ENCODE measurements around the gene AMIGO1.

AMIGO1 gene

GRCh38 chr1:109457819-109458218, 51.7 kb downstream of the AMIGO1 start:
- Histone ChIP-seq H3K36me3 (ENCODE audit: control insufficient read depth, low read depth, low read length) (no peaks in the 10 kb centered on the region), H3K4me1 (ENCODE audit: control insufficient read depth, low read depth, low read length) (no peaks in the 10 kb centered on the region), H3K27me3 (ENCODE audit: control insufficient read depth, insufficient read depth, low read length) (no peaks in the 10 kb centered on the region)

GRCh38 chr1:109454497-109455133, 54.9 kb downstream of the AMIGO1 start:
- no peak overlapping the region for H3K27ac ChIP-seq (ENCODE audit: low read length)
- peaks cover 14% of the 10 kb centered on the region for H3K9me3 ChIP-seq (ENCODE audit: control insufficient read depth, low read depth, low read length)
- H3K9ac ChIP-seq (ENCODE audit: low read length): no peak overlapping the region
- H3K27me3 ChIP-seq (ENCODE audit: control insufficient read depth, insufficient read depth, low read length): no peaks in the 10 kb centered on the region
- H3K4me1 ChIP-seq (ENCODE audit: control insufficient read depth, low read depth, low read length): no peaks in the 10 kb centered on the region
- no peaks in the 10 kb centered on the region for H3K36me3 ChIP-seq (ENCODE audit: control insufficient read depth, low read depth, low read length)
- no peak overlapping the region for H3K4me3 ChIP-seq (ENCODE audit: low read length)

More at GRCh38 chr1:109457819-109458218, 51.7 kb downstream of the AMIGO1 start:
- Histone ChIP-seq H3K9ac (ENCODE audit: low read length) (no peak overlapping the region), H3K27ac (ENCODE audit: low read length) (no peak overlapping the region), H3K9me3 (ENCODE audit: control insufficient read depth, low read depth, low read length) (peaks cover 14% of the 10 kb centered on the region), H3K4me3 (ENCODE audit: low read length) (no peak overlapping the region)
